Glutamatergic neuron (in vitro differentiated cells): ENCODE measurements around the gene INTS6. TPM values are rescaled to one million over a fixed set of nuclear protein-coding genes. Genes with fewer than 3 reads are reported as not detected.

ENCODE experiments used
- DNase-seq: peaks from one replicate; pipeline ENCODE4 v3.0.0; 2022
- H3K27ac Mint-ChIP-seq: one replicate; pipeline ENCODE4 v1.8.0; 2020; ENCODE audit warnings: mild to moderate bottlenecking, mixed read lengths, inconsistent platforms; ENCODE audit not compliant: unreplicated experiment
- H3K27me3 Mint-ChIP-seq: one replicate; pipeline ENCODE4 v1.8.0; 2020; ENCODE audit warnings: mild to moderate bottlenecking, moderate library complexity, mixed read lengths, inconsistent platforms; ENCODE audit not compliant: unreplicated experiment
- H3K36me3 Mint-ChIP-seq: one replicate; pipeline ENCODE4 v1.8.0; 2020; ENCODE audit warnings: mild to moderate bottlenecking, mixed read lengths, inconsistent platforms; ENCODE audit not compliant: unreplicated experiment
- H3K4me1 Mint-ChIP-seq: one replicate; pipeline ENCODE4 v1.8.0; 2020; ENCODE audit warnings: mild to moderate bottlenecking, low read depth, mixed read lengths, inconsistent platforms; ENCODE audit not compliant: unreplicated experiment
- H3K4me3 Mint-ChIP-seq: one replicate; pipeline ENCODE4 v1.8.0; 2020; ENCODE audit warnings: mild to moderate bottlenecking, mixed read lengths, inconsistent platforms; ENCODE audit not compliant: unreplicated experiment
- H3K9me3 Mint-ChIP-seq: one replicate; pipeline ENCODE4 v1.8.0; 2020; ENCODE audit warnings: mild to moderate bottlenecking, moderate library complexity, mixed read lengths, inconsistent platforms; ENCODE audit not compliant: unreplicated experiment
- total RNA-seq: library from RNA; stranded (reverse); fragmentation: NEBNext Ultra II Directional; extraction: Animal tissue kit (Norgen Biotek cat#: 25700); gene quantifications from one replicate; pipeline ENCODE4 v1.2.1, GENCODE V29; 2021; ENCODE audit not compliant: unreplicated experiment
- TF ChIP-seq, protein P1 (sequence below): fragments of 200-600 bp; sonication (generic); IDR thresholded peaks from one replicate; pipeline ENCODE4 v1.5.0; 2021; ENCODE audit not compliant: partially characterized antibody, unreplicated experiment

INTS6 gene
- total RNA-seq, 1 donor from 2014 or later, result 35.6 TPM

DNA sequence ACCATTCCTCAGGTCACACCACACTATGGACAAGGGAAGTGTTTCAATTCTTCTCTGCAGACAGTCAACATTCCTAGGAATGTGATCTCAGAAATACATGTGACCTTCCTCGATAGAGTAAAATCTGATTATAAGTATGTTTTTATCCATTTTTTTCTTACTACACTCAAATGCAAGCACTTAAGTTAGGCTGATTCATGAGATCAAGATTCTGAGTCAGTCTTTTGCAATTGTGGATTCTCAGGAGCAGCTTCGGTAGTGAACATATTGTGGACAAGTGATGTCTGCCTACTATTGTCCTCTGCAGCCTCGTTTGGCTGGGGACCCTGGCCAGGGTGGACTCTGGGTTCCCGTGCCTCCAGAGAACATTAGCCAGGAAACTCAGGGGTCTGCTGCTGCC, 110.1 kb downstream of the INTS6 start:
- Mint-ChIP-seq H3K27me3 (peaks cover 2% of the 10 kb centered on the region), H3K9me3 (peaks cover 1% of the 10 kb centered on the region), H3K4me1 (peaks cover 12% of the 10 kb centered on the region), H3K27ac (no peak overlapping the region), H3K4me3 (no peak overlapping the region), H3K36me3 (no peaks in the 10 kb centered on the region)
- DNase-seq, result no peak
- TF ChIP-seq, protein P1, sequence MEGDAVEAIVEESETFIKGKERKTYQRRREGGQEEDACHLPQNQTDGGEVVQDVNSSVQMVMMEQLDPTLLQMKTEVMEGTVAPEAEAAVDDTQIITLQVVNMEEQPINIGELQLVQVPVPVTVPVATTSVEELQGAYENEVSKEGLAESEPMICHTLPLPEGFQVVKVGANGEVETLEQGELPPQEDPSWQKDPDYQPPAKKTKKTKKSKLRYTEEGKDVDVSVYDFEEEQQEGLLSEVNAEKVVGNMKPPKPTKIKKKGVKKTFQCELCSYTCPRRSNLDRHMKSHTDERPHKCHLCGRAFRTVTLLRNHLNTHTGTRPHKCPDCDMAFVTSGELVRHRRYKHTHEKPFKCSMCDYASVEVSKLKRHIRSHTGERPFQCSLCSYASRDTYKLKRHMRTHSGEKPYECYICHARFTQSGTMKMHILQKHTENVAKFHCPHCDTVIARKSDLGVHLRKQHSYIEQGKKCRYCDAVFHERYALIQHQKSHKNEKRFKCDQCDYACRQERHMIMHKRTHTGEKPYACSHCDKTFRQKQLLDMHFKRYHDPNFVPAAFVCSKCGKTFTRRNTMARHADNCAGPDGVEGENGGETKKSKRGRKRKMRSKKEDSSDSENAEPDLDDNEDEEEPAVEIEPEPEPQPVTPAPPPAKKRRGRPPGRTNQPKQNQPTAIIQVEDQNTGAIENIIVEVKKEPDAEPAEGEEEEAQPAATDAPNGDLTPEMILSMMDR, result no peak

DNA sequence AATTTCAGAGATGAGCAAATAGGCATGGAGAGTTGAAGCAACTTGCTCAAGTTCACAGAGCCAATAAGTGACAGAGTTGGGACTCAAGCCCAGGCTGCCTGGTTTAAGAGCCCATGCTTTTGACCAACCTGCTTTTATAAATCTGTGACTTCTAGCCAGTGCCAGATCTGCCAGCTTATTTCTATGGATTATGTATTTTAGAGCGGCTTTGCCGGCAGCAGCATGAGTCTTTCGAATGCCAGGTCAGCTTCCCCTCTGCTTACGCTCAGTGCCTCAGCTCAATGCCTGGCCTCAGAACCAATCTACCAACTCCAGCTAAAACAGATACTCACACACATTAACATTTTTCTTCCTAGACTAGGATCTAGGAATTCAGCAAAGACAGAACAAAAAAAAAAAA, 111.0 kb downstream of the INTS6 start:
- TF ChIP-seq, protein P1, result no peak
- peaks cover 1% of the 10 kb centered on the region for H3K9me3 Mint-ChIP-seq
- H3K36me3 Mint-ChIP-seq, result no peaks in the 10 kb centered on the region
- DNase-seq, result no peak
- peaks cover 6% of the 10 kb centered on the region for H3K4me1 Mint-ChIP-seq
- no peak overlapping the region for H3K4me3 Mint-ChIP-seq
- H3K27ac Mint-ChIP-seq, result no peak overlapping the region
- peaks cover 2% of the 10 kb centered on the region for H3K27me3 Mint-ChIP-seq

DNA sequence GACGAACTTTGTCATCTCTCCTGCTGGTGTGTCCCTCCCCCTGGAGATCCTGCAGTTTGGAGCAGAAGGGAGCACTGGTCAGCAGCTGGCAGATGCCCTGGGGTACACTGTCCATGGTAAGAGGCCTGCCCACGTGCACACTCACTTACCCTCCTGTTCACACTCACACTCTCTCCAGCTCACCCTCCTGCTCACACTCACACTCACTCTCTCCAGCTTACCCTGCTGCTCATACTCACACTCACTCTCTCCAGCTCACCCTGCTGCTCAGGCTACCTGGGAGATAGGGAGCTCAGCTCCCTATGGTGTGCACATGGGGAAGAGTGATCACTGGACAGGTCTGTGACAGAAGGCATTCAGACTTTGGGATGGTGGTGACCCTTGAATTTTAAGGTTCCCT, 111.6 kb downstream of the INTS6 start:
- Mint-ChIP-seq H3K4me3 (no peak overlapping the region), H3K9me3 (peaks cover 1% of the 10 kb centered on the region), H3K4me1 (peaks cover 6% of the 10 kb centered on the region), H3K36me3 (no peaks in the 10 kb centered on the region), H3K27ac (no peak overlapping the region), H3K27me3 (peaks cover 2% of the 10 kb centered on the region)
- TF ChIP-seq, protein P1, result no peak
- DNase-seq, result no peak

DNA sequence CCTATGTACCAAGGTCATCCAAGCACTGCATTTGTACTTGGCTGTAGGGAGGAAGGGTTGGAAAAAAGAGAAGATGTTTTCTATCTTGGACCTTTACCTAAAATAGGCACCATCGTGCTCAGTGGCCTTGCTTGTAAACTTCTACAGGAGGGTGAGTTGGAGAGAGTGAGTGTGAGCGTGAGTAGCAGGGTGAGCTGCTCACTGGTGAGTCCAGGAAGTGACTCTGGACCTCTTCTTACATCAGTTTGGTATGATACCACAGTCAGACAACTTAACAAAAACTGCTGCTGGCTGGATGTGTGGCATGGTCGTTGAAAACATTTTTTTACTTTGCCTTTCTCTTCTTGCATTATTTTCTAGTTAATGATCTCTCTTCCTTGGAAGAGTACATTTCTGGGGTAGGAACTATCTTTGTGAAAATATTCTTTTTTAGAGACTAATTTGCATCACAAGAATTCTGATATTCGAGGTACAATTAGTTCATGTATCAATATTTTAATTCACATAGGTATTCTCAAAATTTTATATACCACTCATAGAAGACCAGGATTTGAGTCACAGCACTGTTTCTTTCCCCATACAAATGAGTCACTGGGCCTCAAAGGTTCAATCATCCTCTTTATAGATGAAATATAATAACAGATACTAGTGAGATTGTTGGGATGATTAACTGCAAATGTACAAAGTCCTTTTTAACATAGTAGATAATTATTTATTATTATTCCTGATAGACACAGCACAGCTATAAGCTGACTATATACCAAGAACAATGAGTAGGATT, 112.7 kb downstream of the INTS6 start:
- Mint-ChIP-seq H3K9me3 (peaks cover 1% of the 10 kb centered on the region), H3K27me3 (peaks cover 2% of the 10 kb centered on the region), H3K4me3 (no peak overlapping the region), H3K4me1 (peaks cover 6% of the 10 kb centered on the region), H3K36me3 (no peaks in the 10 kb centered on the region), H3K27ac (no peak overlapping the region)
- no peak for DNase-seq
- TF ChIP-seq, protein P1, result no peak

DNA sequence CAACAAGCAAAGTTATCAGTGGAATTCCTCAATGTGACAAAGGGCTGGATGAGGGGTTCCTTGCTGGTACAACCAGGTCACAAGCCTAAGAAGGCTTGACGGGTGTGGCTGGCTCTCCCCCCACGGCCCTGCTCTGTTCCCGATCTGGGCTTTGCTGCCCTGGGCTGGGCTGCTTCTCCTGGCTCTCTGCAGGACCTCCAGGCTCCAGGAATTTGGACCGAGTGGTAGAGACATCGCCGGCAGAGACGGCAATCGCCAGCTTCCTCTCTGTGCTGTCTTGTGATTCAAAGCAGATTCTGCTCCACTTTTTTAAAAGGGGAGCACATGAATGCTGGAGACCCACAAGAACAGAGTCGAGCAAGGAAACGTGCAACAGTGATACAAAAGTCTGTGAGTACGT, 113.5 kb downstream of the INTS6 start, which contains the start of gene SERPINE3:
TSS of gene SERPINE3 (plus strand) at position 338 of the 400 bp plus-strand sequence. CDS start 1,401 bp downstream, outside the sequence.
- Mint-ChIP-seq H3K36me3 (no peaks in the 10 kb centered on the region), H3K4me1 (peaks cover 6% of the 10 kb centered on the region), H3K4me3 (no peak within 1 kb of the TSS), H3K27ac (no peak within 1 kb of the TSS), H3K27me3 (peaks cover 2% of the 10 kb centered on the region), H3K9me3 (peaks cover 1% of the 10 kb centered on the region)
- TF ChIP-seq, protein P1, result no peak
- DNase-seq, result no peak
